GM18870 (cell line): ENCODE data around the gene CYP3A5.
"Not testable (repeated sequence)": the region's sequence is repeated elsewhere in the genome, so short reads cannot be mapped to it uniquely, and the experiment has no call there.

ENCODE experiments used
- ATAC-seq: cut with Tn5 transposase; IDR thresholded peaks from one replicate; pipeline ENCODE4 v1.9.1; 2021; ENCODE audit warnings: moderate library complexity; ENCODE audit not compliant: unreplicated experiment

Gene CYP3A5

DNA sequence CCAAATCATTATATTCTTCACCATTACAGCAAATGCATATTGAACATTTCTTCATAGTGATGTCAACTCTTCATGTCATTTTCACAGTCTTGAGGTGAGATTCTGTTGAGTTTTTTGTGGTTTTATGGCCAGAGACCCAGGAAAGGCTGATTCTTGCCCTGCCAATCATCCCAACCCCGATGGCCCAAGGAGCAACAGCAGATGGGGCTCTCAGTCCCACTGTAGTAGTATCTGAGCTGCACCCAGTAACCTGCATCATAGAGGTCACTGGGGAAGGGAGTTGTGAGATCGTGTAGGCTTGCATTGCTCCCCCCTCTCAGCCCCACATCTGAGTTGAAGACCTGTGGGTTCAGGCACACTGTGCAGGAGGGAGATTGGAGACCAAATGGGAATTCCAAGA, 36.3 kb downstream of the CYP3A5 start:
- no peak for ATAC-seq

DNA sequence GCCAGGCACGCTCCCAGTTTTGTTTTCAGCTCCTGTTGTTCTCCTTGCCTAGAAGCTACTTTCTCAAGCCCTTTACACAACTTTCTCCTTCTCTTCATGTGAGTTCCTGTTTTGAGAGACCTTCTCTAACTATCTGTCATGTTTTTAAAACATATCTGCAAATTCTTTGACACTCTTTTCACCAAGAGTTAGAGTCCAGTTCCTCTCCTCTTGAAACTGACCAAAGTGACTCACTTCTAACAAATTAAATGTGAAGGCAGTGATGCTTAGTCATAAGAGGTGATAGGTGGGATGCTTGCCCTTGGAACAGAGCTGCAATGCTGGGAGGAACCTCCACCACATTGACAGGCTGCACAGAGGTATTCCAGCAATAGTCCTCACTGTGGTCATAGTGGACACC, 37.8 kb downstream of the CYP3A5 start:
- ATAC-seq = no peak

DNA sequence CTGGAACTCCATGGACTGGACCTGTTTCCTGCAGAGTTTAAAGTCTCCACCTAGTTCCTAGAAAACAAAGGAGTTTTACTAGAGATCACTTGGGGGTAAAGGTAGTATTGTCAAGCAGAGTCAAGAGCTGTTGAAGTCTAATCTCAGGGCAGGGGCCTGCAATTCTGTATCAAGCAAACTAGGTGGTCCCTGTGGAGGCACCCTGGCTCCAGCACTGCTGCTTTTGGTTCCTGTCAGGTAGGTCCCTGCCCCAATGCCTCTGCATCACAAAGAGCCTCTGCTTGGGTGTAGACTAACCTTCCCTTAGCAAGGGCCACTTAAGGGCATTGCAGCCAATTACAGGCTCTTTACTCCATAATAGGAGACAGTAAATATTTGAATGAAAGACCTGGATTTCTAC, 40.5 kb downstream of the CYP3A5 start:
- ATAC-seq = no peak

DNA sequence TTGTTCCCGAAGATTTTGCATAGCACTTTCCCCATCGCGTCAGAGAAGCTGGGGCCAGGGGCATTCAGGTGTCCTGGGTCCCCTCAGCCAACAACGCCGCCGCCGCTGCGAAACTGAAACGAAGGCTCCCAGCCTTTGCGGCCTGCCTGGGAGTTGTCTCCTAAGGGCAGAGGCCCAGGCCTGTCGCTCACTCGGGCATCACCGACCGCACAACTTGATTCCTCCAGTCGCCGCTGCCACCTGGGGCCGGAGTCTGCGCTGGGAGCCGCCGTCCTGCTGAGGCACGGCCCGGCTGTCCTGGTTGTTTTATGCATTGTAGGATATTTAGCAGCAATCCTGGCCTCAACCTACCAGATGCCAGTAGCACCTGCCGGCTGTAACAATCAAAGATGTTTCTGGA, 41.1 kb downstream of the CYP3A5 start:
- ATAC-seq = no peak

DNA sequence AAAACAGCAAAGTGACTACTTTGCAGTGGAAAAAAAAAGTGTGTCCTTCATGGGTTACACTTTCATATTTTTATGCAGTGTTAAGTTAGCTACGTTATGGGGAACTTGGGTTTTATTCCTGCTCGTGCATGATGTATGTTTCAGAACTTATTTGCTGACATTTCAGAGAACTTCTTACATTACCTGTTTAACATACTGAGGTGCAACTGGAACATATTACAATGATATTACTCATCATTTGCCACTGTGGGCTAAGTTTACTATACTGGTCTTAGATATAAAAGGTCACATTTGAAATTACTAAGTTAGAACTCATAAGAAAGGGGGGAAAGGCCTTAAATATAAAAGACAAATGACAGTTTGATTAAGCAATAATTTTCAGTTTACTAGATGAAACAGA, 42.4 kb downstream of the CYP3A5 start:
- not testable (repeated sequence) for ATAC-seq

DNA sequence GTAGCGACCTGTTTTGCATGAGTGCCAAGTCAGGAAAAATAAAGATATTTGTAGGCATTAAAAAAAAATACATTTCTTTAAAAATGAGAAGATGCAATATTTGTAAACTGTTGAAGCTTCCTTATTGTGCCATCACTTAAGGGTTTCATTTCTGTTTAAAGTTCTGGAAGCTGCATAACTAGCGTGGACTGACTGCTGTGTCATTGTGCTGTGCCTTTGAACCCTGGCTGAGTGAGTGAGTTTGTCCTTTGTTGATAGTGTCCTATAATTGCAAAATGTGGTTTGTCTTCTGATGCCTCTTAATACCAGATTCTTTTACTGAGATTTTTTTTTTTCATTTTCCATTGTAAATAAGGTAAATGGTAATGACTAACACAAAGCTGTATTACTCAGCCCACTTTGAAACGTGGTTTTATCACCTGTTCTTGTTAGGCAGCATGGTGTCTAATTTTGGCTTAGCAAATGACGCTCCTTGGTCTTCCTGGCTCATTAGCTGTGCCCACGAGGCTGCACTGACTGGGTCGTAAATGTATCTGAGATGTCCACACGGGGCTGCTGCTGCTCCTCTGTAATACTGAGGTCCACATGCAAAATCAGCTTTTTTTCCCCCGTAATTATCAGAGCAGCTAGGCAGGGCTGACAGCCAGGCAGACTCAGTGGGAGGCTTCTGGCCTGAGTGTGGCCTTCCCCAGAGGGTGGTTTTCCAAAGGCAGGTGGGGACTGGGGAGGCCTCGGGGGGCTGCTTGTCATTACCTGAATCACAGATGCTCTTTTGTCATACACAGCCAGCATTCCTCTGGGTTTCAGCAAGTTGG, 48.3 kb downstream of the CYP3A5 start:
- ATAC-seq = no peak

DNA sequence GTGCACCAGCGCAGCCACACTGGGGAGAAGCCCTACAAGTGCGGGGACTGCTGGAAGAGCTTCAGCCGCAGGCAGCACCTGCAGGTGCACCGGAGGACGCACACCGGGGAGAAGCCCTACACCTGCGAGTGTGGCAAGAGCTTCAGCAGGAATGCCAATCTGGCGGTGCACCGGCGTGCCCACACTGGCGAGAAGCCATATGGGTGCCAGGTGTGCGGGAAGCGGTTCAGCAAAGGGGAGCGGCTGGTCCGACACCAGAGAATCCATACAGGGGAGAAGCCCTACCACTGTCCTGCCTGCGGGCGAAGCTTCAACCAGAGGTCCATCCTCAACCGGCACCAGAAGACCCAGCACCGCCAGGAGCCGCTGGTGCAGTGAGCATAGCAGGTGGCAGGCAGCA, 50.2 kb downstream of the CYP3A5 start:
- ATAC-seq = no peak

DNA sequence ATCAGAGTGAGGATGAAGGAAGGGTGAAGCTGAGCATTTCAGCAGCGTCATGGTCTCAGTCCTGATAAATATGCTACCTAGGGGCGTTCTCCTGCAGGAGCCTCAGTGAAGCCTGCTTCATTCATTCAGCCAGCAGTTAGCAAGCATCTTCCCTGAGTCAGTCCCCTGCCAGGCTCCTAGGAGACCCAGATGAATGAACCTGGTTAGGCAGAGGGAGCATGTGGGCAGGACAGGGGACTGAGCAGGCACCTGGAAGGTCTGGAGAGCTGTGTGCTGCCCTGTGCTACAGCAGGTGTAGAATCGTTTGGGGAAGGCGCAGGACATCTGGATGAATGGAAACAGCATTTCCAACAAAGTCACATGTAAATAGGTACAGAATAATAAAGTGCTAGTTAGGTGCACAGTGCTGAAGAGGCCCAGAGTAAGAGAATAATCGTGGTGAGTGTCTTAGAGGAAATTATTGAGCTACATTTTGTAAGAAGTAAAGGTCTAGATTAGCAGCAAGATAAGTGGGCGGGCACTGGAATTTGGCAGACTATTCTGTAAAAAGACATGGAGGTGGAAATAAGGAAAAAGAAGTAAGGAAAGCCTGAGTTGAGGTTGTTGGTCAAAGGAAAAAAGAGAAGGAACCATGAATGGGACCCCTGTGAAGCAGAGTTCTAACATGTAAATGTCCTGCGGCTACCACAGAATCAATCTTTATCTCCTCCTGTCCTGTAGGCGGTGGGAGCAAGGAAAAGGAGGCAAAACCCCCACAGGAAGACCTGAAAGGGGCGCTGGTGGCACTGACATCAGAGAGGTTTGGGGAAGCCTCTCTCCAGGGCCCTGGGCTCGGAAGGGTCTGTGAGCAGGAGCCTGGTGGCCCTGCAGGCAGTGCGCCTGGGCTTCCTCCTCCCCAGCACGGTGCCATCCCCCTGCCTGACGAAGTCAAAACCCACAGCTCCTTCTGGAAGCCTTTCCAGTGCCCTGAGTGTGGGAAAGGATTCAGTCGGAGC, 51.0 kb downstream of the CYP3A5 start:
- ATAC-seq = no peak

DNA sequence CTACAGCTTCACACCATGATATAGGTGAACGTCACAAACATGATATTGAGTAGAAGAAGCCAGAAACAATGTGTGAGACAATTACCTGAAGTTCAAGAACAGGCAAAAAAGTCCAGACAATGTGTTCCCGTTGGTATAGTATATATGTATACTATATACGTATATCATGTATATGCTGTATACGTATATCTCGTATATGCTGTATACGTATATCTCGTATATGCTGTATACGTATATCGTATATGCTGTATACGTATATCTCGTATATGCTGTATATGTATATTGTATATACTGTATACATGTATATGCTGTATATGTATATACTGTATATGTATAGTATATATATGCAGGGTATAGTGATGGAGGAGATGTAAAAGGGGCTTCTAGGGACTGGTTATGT, 52.3 kb downstream of the CYP3A5 start:
- ATAC-seq = no peak

DNA sequence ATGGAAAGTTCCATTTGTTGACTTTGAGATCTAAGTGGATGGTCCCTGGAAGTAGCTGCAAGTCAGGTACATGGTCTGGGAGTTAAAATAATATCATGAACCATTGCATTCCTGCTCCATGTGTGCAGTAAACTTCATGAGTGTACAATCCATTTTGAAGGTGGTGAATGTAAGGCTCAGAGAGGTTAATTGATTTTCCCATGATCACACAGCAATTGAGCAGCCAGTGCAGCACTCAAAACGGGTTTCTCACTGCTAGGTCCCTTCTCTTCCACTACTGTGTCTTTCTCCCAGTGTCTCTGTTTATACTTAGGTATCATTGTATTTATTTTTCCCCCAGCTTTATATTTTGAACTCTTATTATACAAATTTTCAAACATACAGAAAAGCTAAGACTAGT, 53.1 kb downstream of the CYP3A5 start:
- no peak for ATAC-seq

DNA sequence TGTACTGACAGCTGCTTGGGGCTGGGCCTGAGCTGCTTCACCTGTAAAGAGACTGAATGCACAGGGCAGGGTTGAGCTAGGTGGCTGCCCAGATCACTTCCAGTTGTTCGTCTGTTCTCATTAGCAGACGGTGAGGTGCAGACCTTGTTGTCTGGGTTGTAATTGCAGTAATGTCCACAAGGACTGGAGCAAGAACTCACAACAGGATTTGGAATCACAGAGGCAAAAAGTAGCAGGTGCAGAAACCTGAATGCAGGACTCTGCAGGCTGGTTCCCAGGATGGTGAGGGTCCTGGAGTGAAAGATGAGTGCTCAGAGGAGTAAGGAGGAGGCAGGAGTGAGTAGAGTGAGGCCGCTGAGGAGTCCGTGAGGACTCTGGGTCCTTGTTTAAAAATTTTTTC, 53.8 kb downstream of the CYP3A5 start:
- ATAC-seq = no peak

DNA sequence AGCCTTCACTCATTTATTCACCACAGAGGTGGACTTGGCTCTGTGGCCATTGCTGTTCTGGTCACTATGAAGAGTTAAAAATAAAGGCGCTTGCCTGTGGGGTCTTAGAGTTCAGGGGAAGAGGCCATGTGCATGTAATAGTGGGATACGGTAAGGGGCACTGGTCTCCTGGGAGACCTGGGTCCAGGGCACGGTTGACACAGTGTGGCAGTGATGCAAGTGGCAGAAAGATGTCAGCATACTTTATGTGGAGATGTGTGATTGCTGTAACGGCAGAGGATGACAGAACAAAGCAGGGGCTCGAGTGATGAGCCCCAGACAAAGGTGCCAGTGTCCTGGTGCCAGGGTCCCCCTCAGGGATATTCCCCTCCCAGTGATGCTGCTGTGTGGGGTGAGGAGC, 54.5 kb downstream of the CYP3A5 start:
- ATAC-seq = no peak

DNA sequence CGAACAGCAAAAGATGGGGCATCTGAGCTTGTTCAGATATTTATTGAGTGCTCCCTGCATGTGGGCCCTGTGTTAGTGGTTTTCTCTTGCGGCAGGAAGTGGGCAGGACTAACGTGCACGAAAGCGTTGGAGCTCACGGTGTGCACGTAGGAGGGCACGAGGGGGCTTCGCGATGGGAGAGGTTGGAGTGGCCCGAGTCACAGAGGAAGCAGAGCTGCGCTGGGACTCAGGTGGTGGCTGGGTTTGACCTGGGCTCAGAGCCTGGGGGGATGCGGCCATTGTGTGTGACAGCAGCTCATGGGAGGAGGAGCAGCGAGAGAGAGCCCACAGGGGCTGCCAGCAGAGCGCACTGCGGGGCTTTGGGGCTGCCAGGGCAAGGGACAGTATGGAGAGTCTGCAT, 55.3 kb downstream of the CYP3A5 start:
- ATAC-seq = no peak

DNA sequence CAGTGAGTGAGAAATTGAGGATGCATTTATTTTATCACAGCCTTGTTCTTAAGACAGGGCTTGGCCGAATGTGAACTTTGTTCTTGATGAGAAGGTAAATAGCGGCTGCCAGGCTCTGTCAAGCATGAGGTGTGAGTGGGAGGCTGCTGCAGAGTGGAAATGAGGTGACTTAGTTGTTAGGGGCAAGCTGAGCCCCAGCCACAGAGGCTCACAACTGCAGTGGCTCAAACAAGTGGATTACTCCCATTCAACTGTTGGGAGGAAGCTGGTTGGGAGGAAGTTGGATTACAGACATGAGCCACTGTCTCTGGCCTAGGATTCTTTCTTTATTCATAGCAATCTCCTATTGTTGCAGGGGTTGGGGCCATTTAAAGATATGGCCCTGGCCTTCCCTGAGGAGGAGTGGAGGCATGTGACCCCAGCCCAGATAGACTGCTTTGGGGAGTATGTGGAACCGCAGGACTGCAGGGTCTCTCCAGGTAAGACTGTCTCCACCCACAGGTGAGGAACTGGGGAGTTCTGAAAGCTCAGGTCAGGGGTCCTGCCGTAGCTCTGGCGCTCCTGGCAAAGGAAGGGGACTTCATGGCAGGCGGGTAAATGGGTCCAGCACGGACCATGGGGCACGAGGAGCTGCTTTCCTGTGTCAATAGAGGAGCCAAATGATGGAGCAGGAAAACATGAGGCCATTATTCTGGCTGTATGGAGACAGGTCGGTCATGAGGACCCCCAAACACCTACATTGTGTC, 55.9 kb downstream of the CYP3A5 start:
- no peak for ATAC-seq

DNA sequence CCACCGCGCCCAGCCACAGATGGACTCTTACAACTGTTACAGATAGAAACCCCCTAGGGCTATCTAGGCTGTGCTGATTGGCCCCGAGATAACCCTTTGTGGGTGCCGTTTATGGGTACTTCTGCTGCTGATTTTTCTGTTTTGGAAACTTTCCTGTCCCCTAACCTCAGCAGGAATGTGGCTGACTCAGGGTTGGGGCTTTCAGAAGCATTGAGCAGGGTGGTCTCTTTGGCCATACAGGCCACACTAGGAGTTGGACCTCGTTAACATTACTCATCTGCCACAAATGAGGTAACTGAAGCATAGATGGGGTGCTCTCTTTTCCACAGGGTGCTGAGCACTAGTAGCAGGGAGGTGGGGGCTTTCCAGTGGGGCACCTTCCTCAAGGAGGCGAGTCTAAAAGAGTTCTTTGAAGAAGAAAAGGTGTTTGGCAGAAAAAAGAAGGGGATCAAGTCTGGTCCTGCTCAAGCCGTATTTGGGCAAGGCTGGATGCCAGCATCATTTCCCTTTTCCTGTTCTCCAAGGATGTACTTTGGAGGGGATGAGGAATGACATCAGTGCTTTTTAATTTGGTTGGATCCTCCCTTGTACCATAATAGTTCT, 56.6 kb downstream of the CYP3A5 start:
- no peak for ATAC-seq

DNA sequence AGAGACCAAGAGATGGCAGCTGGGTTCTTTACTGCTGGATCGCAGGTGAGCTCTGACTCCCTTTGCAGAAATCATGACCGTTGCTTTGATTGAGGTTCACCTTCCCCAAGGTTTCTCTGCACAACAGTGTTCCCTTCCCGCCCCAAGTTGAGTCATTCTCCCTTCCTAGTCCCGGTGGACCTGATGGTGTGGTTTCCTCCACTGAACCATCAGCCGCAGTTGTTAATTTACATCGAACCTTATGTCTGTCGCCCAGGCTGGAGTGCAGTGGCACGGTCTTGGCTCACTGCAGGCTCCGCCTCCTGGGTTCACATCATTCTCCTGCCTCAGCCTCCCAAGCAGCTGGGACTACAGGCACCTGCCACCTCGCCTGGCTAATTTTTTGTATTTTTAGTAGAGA, 57.2 kb downstream of the CYP3A5 start:
- no peak for ATAC-seq

DNA sequence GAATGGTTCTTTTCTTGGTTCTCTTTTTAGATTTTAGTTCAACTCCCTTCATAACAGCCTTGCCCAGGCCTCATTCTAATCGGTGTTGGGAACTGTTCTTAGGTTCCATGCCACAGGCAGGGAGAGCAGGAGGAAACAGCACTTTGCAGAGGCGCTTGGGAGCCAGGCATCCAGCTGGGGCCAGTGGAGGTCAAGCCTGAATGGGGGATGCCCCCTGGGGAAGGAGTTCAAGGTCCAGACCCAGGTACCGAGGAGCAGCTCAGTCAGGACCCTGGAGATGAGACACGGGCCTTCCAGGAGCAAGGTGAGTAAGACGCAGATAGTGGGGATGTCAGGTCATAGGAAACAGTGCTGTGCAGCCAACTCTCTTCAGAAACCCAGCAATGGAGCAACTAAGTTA, 58.5 kb downstream of the CYP3A5 start:
- ATAC-seq = no peak

DNA sequence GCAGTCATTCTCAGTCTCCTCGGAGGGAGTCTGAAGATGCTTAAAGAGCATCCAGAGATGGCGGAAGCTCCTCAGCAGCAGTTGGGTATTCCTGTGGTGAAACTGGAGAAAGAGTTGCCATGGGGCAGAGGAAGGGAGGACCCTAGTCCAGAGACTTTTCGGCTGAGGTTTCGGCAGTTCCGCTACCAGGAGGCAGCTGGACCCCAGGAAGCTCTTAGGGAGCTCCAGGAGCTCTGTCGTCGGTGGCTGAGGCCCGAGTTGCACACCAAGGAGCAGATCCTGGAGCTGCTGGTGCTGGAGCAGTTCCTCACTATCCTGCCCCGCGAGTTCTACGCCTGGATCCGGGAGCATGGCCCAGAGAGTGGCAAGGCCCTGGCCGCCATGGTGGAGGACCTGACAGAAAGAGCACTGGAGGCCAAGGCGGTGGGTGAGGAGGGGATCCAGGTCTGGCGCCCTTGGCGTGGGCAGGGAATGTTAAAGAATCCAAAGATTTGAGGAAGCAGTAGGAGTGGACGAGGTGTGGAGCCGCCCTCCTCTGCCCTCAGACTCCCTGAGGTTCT, 60.1 kb downstream of the CYP3A5 start:
- ATAC-seq = no peak

DNA sequence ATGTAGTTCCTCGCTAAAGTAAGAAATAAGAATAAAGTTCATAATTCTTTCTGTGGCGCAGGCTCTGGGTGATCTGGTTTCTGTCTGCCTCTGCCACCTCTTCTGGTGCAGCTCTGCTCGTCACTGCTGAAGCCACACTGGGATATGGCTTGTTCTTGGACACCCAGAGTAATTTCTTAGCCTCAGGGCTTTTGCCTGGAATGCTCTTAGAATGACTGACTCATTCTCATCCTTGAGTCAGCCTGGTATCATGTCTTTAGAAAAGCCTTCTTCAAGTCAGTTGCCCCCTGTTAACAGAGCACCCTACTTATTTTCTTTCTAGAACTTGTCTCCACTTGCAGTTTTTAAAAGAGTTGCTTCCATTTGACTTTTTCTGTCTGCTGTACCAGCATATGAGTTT, 61.1 kb downstream of the CYP3A5 start:
- ATAC-seq = no peak

DNA sequence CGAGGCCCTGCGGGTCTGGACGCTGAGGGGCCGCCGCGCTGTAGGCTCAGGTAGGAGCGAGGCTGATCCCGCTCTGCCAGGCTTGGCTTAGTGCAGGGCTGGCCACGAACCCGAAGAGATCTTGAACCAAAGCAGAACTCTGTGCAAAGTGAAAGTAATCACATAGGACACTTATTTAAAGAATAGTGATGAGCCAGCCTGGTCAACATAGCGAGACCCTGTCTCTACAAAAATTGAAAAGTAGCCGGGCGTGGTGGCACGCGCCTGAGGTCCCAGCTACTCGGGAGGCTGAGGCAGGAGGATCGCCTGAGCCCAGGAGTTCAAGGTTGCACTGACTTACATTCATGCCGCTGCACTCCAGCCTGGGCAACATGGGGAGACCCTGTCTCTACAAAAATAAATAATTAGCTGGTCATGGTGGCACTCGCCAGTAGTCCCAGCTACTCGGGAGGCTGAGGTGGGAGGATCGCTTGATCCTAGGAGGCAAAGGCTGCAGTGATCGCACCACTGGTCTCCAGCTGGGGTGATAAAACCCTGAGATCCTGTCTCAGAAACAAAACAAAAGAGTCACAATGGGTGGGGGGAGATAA, 62.5 kb downstream of the CYP3A5 start:
- ATAC-seq = no peak
